ENCODE data around the gene IL17C.

GRCh38 chr16:88638323-88639230 lies at the start of gene IL17C:
- TF ChIP-seq EZH2phosphoT487 (conservative IDR thresholded peaks at IDR 0.05; ENCODE audit: low read length) (no peak), CTCF (IDR thresholded peaks at IDR 0.05; ENCODE audit: insufficient read depth, low read length, poor library complexity, severe bottlenecking) (no peak)

All from SU-DHL-6 (cell line).